CD4-positive, CD25-positive, alpha-beta regulatory T cell (primary cell): ENCODE data around the gene PLXNB2. TPM values are rescaled to one million over a fixed set of nuclear protein-coding genes. Genes with fewer than 3 reads are reported as not detected.
"Not testable (repeated sequence)": the region's sequence is repeated elsewhere in the genome, so short reads cannot be mapped to it uniquely, and the experiment has no call there.

Experiments
- ATAC-seq, 2 donors: fragments of 150-1000 bp; cut with Tn5 transposase; one replicate each; pipeline ENCODE4 v1.10.0; 2021; ENCODE audit warnings: low read depth in 2 of 2, moderate number of reproducible peaks in 2 of 2, moderate library complexity in 1 of 2
- DNase-seq, 3 donors: peaks; one replicate each; pipeline versions ENCODE4 v3.0.0 to v3.0.0-alpha.2; 2012 to 2022; ENCODE audit warnings: mixed read lengths in 1 of 3
- H3K27ac ChIP-seq: one replicate; pipeline ENCODE4 v1.7.0; 2013; ENCODE audit warnings: mild to moderate bottlenecking, low read length; ENCODE audit not compliant: insufficient read depth, poor library complexity, severe bottlenecking
- H3K27me3 ChIP-seq: one replicate; pipeline ENCODE4 v1.7.0; 2013; ENCODE audit warnings: low read length; ENCODE audit not compliant: control insufficient read depth, insufficient read depth
- H3K36me3 ChIP-seq: one replicate; pipeline ENCODE4 v1.7.0; 2013; ENCODE audit warnings: mild to moderate bottlenecking, low read length, moderate library complexity; ENCODE audit not compliant: control insufficient read depth, insufficient read depth
- H3K4me1 ChIP-seq: 2 replicates; pipeline ENCODE4 v1.7.0; 2013; ENCODE audit warnings: mild to moderate bottlenecking, low read length; ENCODE audit not compliant: insufficient read depth, control insufficient read depth, poor library complexity, severe bottlenecking
- H3K4me3 ChIP-seq: one replicate; pipeline ENCODE4 v1.7.0; 2013; ENCODE audit warnings: low read depth, mild to moderate bottlenecking, low read length, moderate library complexity
- H3K9me3 ChIP-seq, 2 experiments: 1 replicate in 1 of 2; 2 replicates in 1 of 2; pipeline ENCODE4 v1.7.0; 2013; ENCODE audit warnings: low read length in 2 of 2, mild to moderate bottlenecking in 1 of 2, moderate library complexity in 1 of 2; ENCODE audit not compliant: control insufficient read depth in 2 of 2
- H3K27ac Mint-ChIP-seq, 3 donors: one replicate each; pipeline ENCODE4 v1.8.0; 2020 to 2022; ENCODE audit warnings: mild to moderate bottlenecking in 3 of 3, mixed read lengths in 3 of 3, moderate library complexity in 2 of 3
- H3K27me3 Mint-ChIP-seq: one replicate; pipeline ENCODE4 v1.8.0; 2022; ENCODE audit warnings: mild to moderate bottlenecking, mixed read lengths
- H3K36me3 Mint-ChIP-seq: one replicate; pipeline ENCODE4 v1.8.0; 2020; ENCODE audit warnings: mixed read lengths
- H3K4me1 Mint-ChIP-seq, 4 donors: one replicate each; pipeline ENCODE4 v1.8.0; 2020 to 2022; ENCODE audit warnings: mixed read lengths in 4 of 4, mild to moderate bottlenecking in 1 of 4
- H3K4me3 Mint-ChIP-seq, 4 donors: one replicate each; pipeline ENCODE4 v1.8.0; 2020 to 2022; ENCODE audit warnings: mild to moderate bottlenecking in 4 of 4, mixed read lengths in 4 of 4, moderate library complexity in 3 of 4
- H3K9me3 Mint-ChIP-seq, 7 donors: one replicate each; pipeline ENCODE4 v1.8.0; 2020 to 2022; ENCODE audit warnings: mixed read lengths in 7 of 7, mild to moderate bottlenecking in 3 of 7, moderate library complexity in 2 of 7
- polyA plus RNA-seq, 4 donors: library from polyadenylated mRNA; unstranded; fragments of 300-500 nt; fragmentation: Illumina TruSeq; gene quantifications; one replicate each; pipeline ENCODE4 v1.2.3, GENCODE V29; 2021
- total RNA-seq: library from RNA; stranded (reverse); gene quantifications from one replicate; pipeline ENCODE4 v1.2.3, GENCODE V29; 2022

The PLXNB2 gene
- total and polyA plus RNA-seq, 5 donors from 2014 or later: 0.36 to 3.7 (median 0.55) TPM; not detected in 1

- peaks cover 6% of the 10 kb centered on the region for H3K27me3 Mint-ChIP-seq
- H3K27ac Mint-ChIP-seq: no peak overlapping the region
- DNase-seq (no peak), ATAC-seq (no peak)
- Histone ChIP-seq H3K36me3 (no peaks in the 10 kb centered on the region), H3K27me3 (no peaks in the 10 kb centered on the region), H3K4me3 (no peak overlapping the region), H3K27ac (no peak overlapping the region), H3K4me1 (peaks cover 4% of the 10 kb centered on the region), H3K9me3 (no peaks in the 10 kb centered on the region)
- H3K36me3 Mint-ChIP-seq: no peaks in the 10 kb centered on the region
- H3K4me1 Mint-ChIP-seq: peaks cover 0 to 6% (median 2%) of the 10 kb centered on the region in 4 donors
- no peak overlapping the region for H3K4me3 Mint-ChIP-seq
- peaks cover 0 to 1% (median 0%) of the 10 kb centered on the region in 7 donors for H3K9me3 Mint-ChIP-seq
Measured at GRCh38 chr22:50277761-50278160, 29.7 kb downstream of the PLXNB2 start.

- H3K9me3 Mint-ChIP-seq: peaks cover 0 to 1% (median 0%) of the 10 kb centered on the region in 7 donors
- no peak overlapping the region for H3K27ac Mint-ChIP-seq
- H3K36me3 Mint-ChIP-seq: no peaks in the 10 kb centered on the region
- ATAC-seq (peak; percentile 56 to 63), DNase-seq (peak; percentile 15 to 80 (median 31))
- H3K4me3 ChIP-seq: no peak overlapping the region
- H3K36me3 ChIP-seq: no peaks in the 10 kb centered on the region
- no peaks in the 10 kb centered on the region for H3K9me3 ChIP-seq
- H3K27ac ChIP-seq: no peak overlapping the region
- no peaks in the 10 kb centered on the region for H3K27me3 ChIP-seq
- H3K4me1 Mint-ChIP-seq: peaks cover 0 to 11% (median 2%) of the 10 kb centered on the region in 4 donors
- H3K27me3 Mint-ChIP-seq: peaks cover 10% of the 10 kb centered on the region
- H3K4me1 ChIP-seq: peaks cover 13% of the 10 kb centered on the region
- no peak overlapping the region for H3K4me3 Mint-ChIP-seq
Measured at GRCh38 chr22:50276143-50276542, 31.3 kb downstream of the PLXNB2 start.

GRCh38 chr22:50275181-50276055 is 32.0 kb downstream of the PLXNB2 start:
- H3K9me3 ChIP-seq: no peaks in the 10 kb centered on the region
- ATAC-seq (no peak), DNase-seq (no peak)
- no peaks in the 10 kb centered on the region for H3K27me3 ChIP-seq
- Mint-ChIP-seq H3K4me3 (no peak overlapping the region), H3K4me1 (peaks cover 0 to 17% (median 2%) of the 10 kb centered on the region in 4 donors), H3K27me3 (peaks cover 10% of the 10 kb centered on the region), H3K27ac (no peak overlapping the region), H3K36me3 (no peaks in the 10 kb centered on the region), H3K9me3 (peaks cover 0 to 1% (median 0%) of the 10 kb centered on the region in 7 donors)
- H3K4me3 ChIP-seq: no peak overlapping the region
- H3K36me3 ChIP-seq: no peaks in the 10 kb centered on the region
- H3K27ac ChIP-seq: no peak overlapping the region
- peaks cover 21% of the 10 kb centered on the region for H3K4me1 ChIP-seq

- Mint-ChIP-seq H3K36me3 (no peaks in the 10 kb centered on the region), H3K4me3 (no peak overlapping the region), H3K4me1 (peaks cover 0 to 17% (median 2%) of the 10 kb centered on the region in 4 donors), H3K27ac (no peak overlapping the region), H3K9me3 (peaks cover 0 to 1% (median 0%) of the 10 kb centered on the region in 7 donors), H3K27me3 (peaks cover 10% of the 10 kb centered on the region)
- no peak overlapping the region for H3K4me3 ChIP-seq
- H3K27ac ChIP-seq: no peak overlapping the region
- ATAC-seq (no peak), DNase-seq (no peak)
- no peaks in the 10 kb centered on the region for H3K27me3 ChIP-seq
- peaks cover 23% of the 10 kb centered on the region for H3K4me1 ChIP-seq
- H3K9me3 ChIP-seq: no peaks in the 10 kb centered on the region
- no peaks in the 10 kb centered on the region for H3K36me3 ChIP-seq
Measured at GRCh38 chr22:50274771-50275170, 32.7 kb downstream of the PLXNB2 start.

- no peaks in the 10 kb centered on the region for H3K9me3 ChIP-seq
- Mint-ChIP-seq H3K27ac (no peak overlapping the region), H3K4me1 (peaks cover 0 to 19% (median 2%) of the 10 kb centered on the region in 4 donors), H3K9me3 (peaks cover 0 to 1% (median 0%) of the 10 kb centered on the region in 7 donors), H3K4me3 (peak overlapping the region in 2 of 4 donors; percentile 24 to 75), H3K36me3 (no peaks in the 10 kb centered on the region), H3K27me3 (peaks cover 10% of the 10 kb centered on the region)
- DNase-seq (peak in 2 of 3 donors; percentile 37 to 58), ATAC-seq (no peak)
- no peak overlapping the region for H3K4me3 ChIP-seq
- H3K4me1 ChIP-seq: peaks cover 28% of the 10 kb centered on the region
- H3K36me3 ChIP-seq: no peaks in the 10 kb centered on the region
- H3K27ac ChIP-seq: no peak overlapping the region
- H3K27me3 ChIP-seq: no peaks in the 10 kb centered on the region
Measured at GRCh38 chr22:50274311-50274710, 33.1 kb downstream of the PLXNB2 start.

- Mint-ChIP-seq H3K4me3 (peak overlapping the region in 3 of 4 donors; percentile 24 to 75 (median 54)), H3K4me1 (peaks cover 0 to 20% (median 2%) of the 10 kb centered on the region in 4 donors)
- peaks cover 28% of the 10 kb centered on the region for H3K4me1 ChIP-seq
- not testable (repeated sequence) for H3K27ac ChIP-seq, H3K27me3 Mint-ChIP-seq, H3K36me3 Mint-ChIP-seq, H3K27ac Mint-ChIP-seq, H3K9me3 ChIP-seq, H3K36me3 ChIP-seq, H3K9me3 Mint-ChIP-seq, H3K27me3 ChIP-seq, H3K4me3 ChIP-seq, ATAC-seq, DNase-seq
Measured at GRCh38 chr22:50273781-50274180, 33.7 kb downstream of the PLXNB2 start.

- H3K4me3 ChIP-seq, H3K36me3 Mint-ChIP-seq, H3K27me3 Mint-ChIP-seq, H3K27me3 ChIP-seq, H3K4me3 Mint-ChIP-seq, H3K9me3 ChIP-seq, H3K9me3 Mint-ChIP-seq, H3K27ac ChIP-seq, ATAC-seq, H3K36me3 ChIP-seq, DNase-seq, H3K27ac Mint-ChIP-seq: not testable (repeated sequence)
- H3K4me1 Mint-ChIP-seq: peaks cover 0 to 24% (median 2%) of the 10 kb centered on the region in 4 donors
- peaks cover 29% of the 10 kb centered on the region for H3K4me1 ChIP-seq
Measured at GRCh38 chr22:50273352-50273751, 34.1 kb downstream of the PLXNB2 start.
